Sigmoid colon (tissue), 7 donors: ENCODE results near the gene CPNE1. TPM values are rescaled to one million over a fixed set of nuclear protein-coding genes. Genes with fewer than 3 reads are reported as not detected.
A peak's percentile ranks its signal among the peaks of the same experiment; 100 is the strongest.

Experiments
- DNase-seq: peaks from one replicate; pipeline ENCODE4 v3.0.0-alpha.2; 2019
- H3K27ac ChIP-seq, 4 donors: fragments of 200-600 bp; sonication (generic); one replicate each; pipeline ENCODE4 v1.5.1; 2016 to 2019; ENCODE audit warnings: mild to moderate bottlenecking in 1 of 4
- H3K27me3 ChIP-seq, 3 donors: fragments of 200-600 bp; sonication (generic); one replicate each; pipeline ENCODE4 v1.5.1; 2019; ENCODE audit warnings: mild to moderate bottlenecking in 1 of 3
- H3K36me3 ChIP-seq, 4 donors: fragments of 200-600 bp; sonication (generic); one replicate each; pipeline ENCODE4 v1.5.1; 2016 to 2019
- H3K4me1 ChIP-seq, 4 donors: fragments of 200-600 bp; sonication (generic); one replicate each; pipeline ENCODE4 v1.5.1; 2017 to 2019
- H3K4me3 ChIP-seq, 4 donors: fragments of 200-600 bp; sonication (generic); one replicate each; pipeline ENCODE4 v1.5.1; 2017 to 2019; ENCODE audit warnings: mild to moderate bottlenecking in 2 of 4, moderate library complexity in 1 of 4
- H3K9me3 ChIP-seq, 4 donors: fragments of 200-600 bp in 3 of 4; sonication (generic) in 3 of 4; one replicate each; pipeline versions ENCODE4 v1.5.1 to v1.6.1; 2013 to 2019
- CTCF ChIP-seq, 4 experiments: fragments of 450-650 bp in 3 of 4; fragments of 200-600 bp in 1 of 4; IDR thresholded peaks; one replicate each; pipeline ENCODE4 v1.5.1; 2016 to 2019; ENCODE audit warnings: antibody characterized with exemption in 4 of 4, mild to moderate bottlenecking in 3 of 4, moderate library complexity in 2 of 4
- EP300 ChIP-seq, 4 donors: sonication (generic); formaldehyde crosslinking; IDR thresholded peaks; one replicate each; pipeline ENCODE4 v1.6.1; 2017; ENCODE audit warnings: antibody characterized with exemption in 4 of 4
- POLR2A ChIP-seq, 2 donors: fragments of 450-650 bp; IDR thresholded peaks; one replicate each; pipeline ENCODE4 v1.6.1; 2016; ENCODE audit warnings: antibody characterized with exemption in 2 of 2, mild to moderate bottlenecking in 2 of 2, moderate library complexity in 2 of 2
- POLR2AphosphoS5 ChIP-seq, 4 donors: sonication (generic); formaldehyde crosslinking; IDR thresholded peaks; one replicate each; pipeline ENCODE4 v1.6.1; 2017; ENCODE audit warnings: antibody characterized with exemption in 4 of 4
- WGBS, 2 donors: extraction: QIAGEN DNeasy Blood & Tissue Kit; methylation state at CpG; one replicate each; pipeline ENCODE4 v1.1.7; 2013; 5-methylcytosine and 5-hydroxymethylcytosine counted together
- intact Hi-C: fragments of 100-400 bp; cut with DNase I; formaldehyde crosslinking; loops from one replicate; pipeline ENCODE4 v1.15.1; 2023
- polyA plus RNA-seq, 3 donors: library from polyadenylated mRNA; stranded (reverse); fragments of 200-250 nt; gene quantifications; one replicate each; pipeline ENCODE4 v1.2.3, GENCODE V29; 2013
- total RNA-seq, 4 donors: library from RNA; depleted of rRNA; stranded (reverse); fragments of >200 nt; gene quantifications; one replicate each; pipeline ENCODE4 v1.1.0, GENCODE V29; 2016
- donor health status: healthy with polysubstance abuse.
- donor health status: Bipolar disorder and iron deficiency.
- donor health status: healthy.

CPNE1 gene
- total and polyA plus RNA-seq, 7 donors = 56.5 to 156 (median 76.8) TPM

- Histone ChIP-seq H3K27me3 (peaks cover 0 to 29% (median 5%) of the 10 kb centered on the region in 3 donors), H3K36me3 (no peaks in the 10 kb centered on the region), H3K9me3 (no peaks in the 10 kb centered on the region), H3K27ac (no peak overlapping the region), H3K4me1 (peaks cover 0 to 19% (median 19%) of the 10 kb centered on the region in 4 donors), H3K4me3 (no peak overlapping the region)
- intact Hi-C loops = loop anchor here (5.0 kb wide), 2 partner anchors 134 to 279 kb away; no protein-coding TSS in a partner anchor
- 93 to 94% methylated on average over 15 of the region's 15 CpGs for WGBS, 2 donors
- no peak for TF ChIP-seq POLR2AphosphoS5 (IDR thresholded peaks at IDR 0.05)
- no peak for TF ChIP-seq EP300 (IDR thresholded peaks at IDR 0.05)
- no peak for TF ChIP-seq POLR2A (IDR thresholded peaks at IDR 0.05)
- TF ChIP-seq CTCF (IDR thresholded peaks at IDR 0.05) = no peak
- peak; percentile 50 for DNase-seq
Measured at GRCh38 chr20:35602851-35603495, 61.7 kb downstream of the CPNE1 start.

DNA sequence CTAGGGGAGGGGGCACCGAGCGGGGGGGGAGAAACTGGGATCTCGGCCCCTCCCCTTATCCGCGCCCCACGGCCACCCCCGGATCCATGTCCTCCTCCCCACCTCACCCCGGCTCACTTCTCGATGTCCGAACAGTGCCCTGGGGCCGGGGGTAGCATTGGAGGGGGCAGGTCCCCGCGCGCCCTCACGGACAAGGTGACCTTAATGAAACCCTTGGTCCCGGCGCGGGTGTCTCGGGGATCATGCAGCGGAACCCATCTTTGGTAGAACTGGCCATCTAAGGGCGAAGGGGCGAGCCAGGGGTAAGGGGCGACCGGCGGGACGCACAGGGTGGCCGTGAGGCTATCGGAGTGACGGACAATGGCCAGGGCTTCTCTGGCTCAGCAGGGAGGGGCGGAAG is 62.7 kb downstream of the CPNE1 start:
- H3K27ac ChIP-seq = peak overlapping the region in 2 of 4 donors; percentile 47 to 62

DNA sequence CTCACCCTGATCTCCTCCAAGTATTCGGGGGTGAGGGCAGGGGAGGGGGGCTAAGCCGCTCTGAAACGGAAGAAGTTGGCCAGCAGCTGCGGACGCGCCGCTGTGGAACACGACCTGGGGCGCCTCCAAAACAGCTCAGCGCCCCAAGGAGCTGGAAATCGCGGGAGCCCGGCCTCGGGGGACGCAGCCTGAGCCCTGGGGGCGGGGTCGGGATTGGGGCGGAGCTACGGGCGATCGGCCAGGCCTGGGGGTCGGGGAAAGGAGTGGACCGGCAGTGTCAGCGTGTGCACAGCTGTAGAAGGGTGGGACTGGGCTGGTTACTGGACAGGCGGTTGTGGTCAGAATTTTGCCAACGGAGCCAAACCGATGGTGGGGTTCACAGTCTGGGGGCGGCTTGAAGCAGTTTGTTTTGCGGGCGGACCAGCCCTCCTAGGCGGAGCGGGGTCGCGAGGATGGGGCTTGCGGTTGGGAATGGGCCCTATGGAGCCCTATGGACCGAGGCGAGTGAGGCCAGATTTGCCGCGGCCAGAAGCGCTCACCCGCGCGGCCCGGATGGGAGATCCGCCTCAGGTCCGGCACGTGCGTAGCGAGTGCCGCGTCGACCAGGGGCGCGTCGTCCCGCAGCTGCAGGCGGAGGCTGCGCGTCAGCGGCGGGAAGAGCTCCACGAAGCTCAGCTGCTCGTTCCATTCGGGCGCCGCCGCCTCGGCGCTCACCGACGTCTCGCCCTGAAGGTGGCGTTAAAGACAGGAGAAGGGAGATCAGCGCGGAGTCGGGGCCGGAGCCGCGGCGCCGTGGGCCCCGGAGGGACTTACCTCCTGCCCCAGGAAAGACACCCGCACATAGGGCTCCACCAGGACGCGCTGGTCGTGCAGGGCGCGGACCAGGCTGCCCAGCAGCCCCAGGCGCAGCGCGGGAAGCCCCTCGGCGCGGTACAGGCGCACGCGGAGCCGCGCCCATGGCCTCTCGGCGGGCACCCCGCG is 63.4 kb downstream of the CPNE1 start:
- Histone ChIP-seq H3K9me3 (no peaks in the 10 kb centered on the region), H3K27ac (peak overlapping the region in 2 of 4 donors; percentile 47 to 62), H3K27me3 (peaks cover 0 to 29% (median 5%) of the 10 kb centered on the region in 3 donors), H3K4me3 (peak overlapping the region; percentile 26 to 59 (median 50)), H3K36me3 (no peaks in the 10 kb centered on the region), H3K4me1 (peaks cover 0 to 19% (median 19%) of the 10 kb centered on the region in 4 donors)
- intact Hi-C loops = loop anchor here (1.0 to 5.0 kb wide), 4 partner anchors 63 to 281 kb away; partner anchors contain the start of genes CPNE1, NFS1, RBM12 and ROMO1
- WGBS, 2 donors = 1 to 2% methylated on average over 103 of the region's 103 CpGs
- DNase-seq = peak; percentile 91
- no peak for TF ChIP-seq POLR2A (IDR thresholded peaks at IDR 0.05)
- TF ChIP-seq EP300 (IDR thresholded peaks at IDR 0.05) = no peak
- TF ChIP-seq POLR2AphosphoS5 (IDR thresholded peaks at IDR 0.05) = peak in 2 of 4 donors; percentile 43 to 56
- peak; percentile 15 to 33 (median 26) for TF ChIP-seq CTCF (IDR thresholded peaks at IDR 0.05)

More for the DNA sequence above, 62.7 kb downstream of the CPNE1 start:
- H3K27me3 ChIP-seq = peaks cover 0 to 29% (median 5%) of the 10 kb centered on the region in 3 donors
- peaks cover 0 to 19% (median 19%) of the 10 kb centered on the region in 4 donors for H3K4me1 ChIP-seq
- WGBS, 2 donors = 36 to 45% methylated on average over 30 of the region's 30 CpGs
- H3K9me3 ChIP-seq = no peaks in the 10 kb centered on the region
- no peak for TF ChIP-seq EP300 (IDR thresholded peaks at IDR 0.05)
- TF ChIP-seq CTCF (IDR thresholded peaks at IDR 0.05) = no peak
- TF ChIP-seq POLR2AphosphoS5 (IDR thresholded peaks at IDR 0.05) = no peak
- no peak for TF ChIP-seq POLR2A (IDR thresholded peaks at IDR 0.05)
- peak overlapping the region; percentile 26 to 59 (median 50) for H3K4me3 ChIP-seq
- no peaks in the 10 kb centered on the region for H3K36me3 ChIP-seq
- intact Hi-C loops = loop anchor here (1.0 to 5.0 kb wide), 4 partner anchors 62 to 280 kb away; partner anchors contain the start of genes CPNE1, NFS1, RBM12 and ROMO1
- DNase-seq = peak; percentile 65

DNA sequence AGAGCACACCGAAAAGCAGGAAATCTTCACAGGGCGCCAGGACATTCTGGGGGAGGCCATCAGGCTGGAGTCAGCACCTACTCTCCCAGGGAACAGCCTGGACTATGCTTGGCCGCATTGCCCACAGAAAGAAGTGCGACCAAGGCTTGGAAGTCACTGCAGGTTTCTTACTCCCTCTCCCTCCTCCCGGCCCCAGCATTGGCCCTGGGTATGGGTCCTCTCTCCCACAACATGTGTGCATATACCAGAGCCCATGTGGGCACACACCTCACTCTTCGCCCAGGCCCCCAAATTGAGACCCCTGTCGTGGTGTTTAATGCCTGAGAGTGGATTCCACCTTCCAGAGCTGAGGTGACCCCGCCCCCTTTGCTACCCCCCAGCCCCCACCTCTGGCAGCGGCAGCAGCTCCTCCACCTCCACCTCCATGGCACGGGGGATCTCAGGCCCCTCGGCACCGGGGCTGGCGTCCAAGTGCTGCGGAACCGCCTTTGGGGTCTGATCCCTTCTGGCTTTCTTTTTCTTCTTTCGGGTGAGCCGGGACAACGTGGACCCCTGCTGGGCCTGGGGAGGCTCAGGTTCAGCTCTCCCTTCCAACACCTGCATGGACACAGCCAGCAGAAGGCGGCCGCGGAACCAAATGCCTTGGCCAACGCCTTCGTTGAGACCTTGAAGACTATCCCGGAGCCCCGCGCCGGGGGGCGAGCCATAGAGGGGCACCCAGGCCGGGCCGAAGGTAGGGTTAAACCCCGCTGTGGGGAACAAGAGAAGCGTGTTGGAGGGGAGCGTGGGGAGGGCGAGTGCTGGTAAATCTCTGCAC is 64.3 kb downstream of the CPNE1 start:
- intact Hi-C loops = loop anchor here (2.0 to 5.0 kb wide), 3 partner anchors 98 to 282 kb away; partner anchors contain the start of genes NFS1 and ROMO1
- Histone ChIP-seq H3K4me3 (peak overlapping the region; percentile 26 to 59 (median 50)), H3K27me3 (peaks cover 0 to 29% (median 5%) of the 10 kb centered on the region in 3 donors), H3K4me1 (peaks cover 0 to 19% (median 19%) of the 10 kb centered on the region in 4 donors), H3K9me3 (no peaks in the 10 kb centered on the region), H3K27ac (peak overlapping the region in 1 of 4 donors; percentile 62), H3K36me3 (no peaks in the 10 kb centered on the region)
- DNase-seq = peak; percentile 57
- 36 to 47% methylated on average over 34 of the region's 34 CpGs for WGBS, 2 donors
- TF ChIP-seq EP300 (IDR thresholded peaks at IDR 0.05) = no peak
- no peak for TF ChIP-seq CTCF (IDR thresholded peaks at IDR 0.05)
- no peak for TF ChIP-seq POLR2A (IDR thresholded peaks at IDR 0.05)
- no peak for TF ChIP-seq POLR2AphosphoS5 (IDR thresholded peaks at IDR 0.05)
